Activated CD8-positive, alpha-beta memory T cell treated with anti-CD3 and anti-CD28 coated beads, Interleukin-2, amount 10 ng/mL, durations not matched to agents 7 days and 5 days (primary cell): ENCODE measurements around the gene MYO3B. TPM values are rescaled to one million over a fixed set of nuclear protein-coding genes. Genes with fewer than 3 reads are reported as not detected.
A peak's percentile ranks its signal among the peaks of the same experiment; 100 is the strongest.

ENCODE experiments used
- ATAC-seq: fragments of 150-1000 bp; cut with Tn5 transposase; one replicate; pipeline ENCODE4 v1.10.0; 2021; ENCODE audit warnings: moderate library complexity
- CTCF ChIA-PET: fragments of 350-600 bp; sonication (Branson Sonifier 250); formaldehyde crosslinking; loops from one replicate; lab custom pipeline; 2021; ENCODE audit warnings: antibody characterized with exemption; lab: Charles Lee
- DNase-seq: peaks from one replicate; pipeline ENCODE4 v3.0.0-alpha.2; 2020
- H3K27ac Mint-ChIP-seq: one replicate; pipeline ENCODE4 v1.8.0; 2021; ENCODE audit warnings: mild to moderate bottlenecking, mixed read lengths
- H3K27me3 Mint-ChIP-seq: one replicate; pipeline ENCODE4 v1.8.0; 2021; ENCODE audit warnings: mixed read lengths
- H3K36me3 Mint-ChIP-seq: one replicate; pipeline ENCODE4 v1.8.0; 2021; ENCODE audit warnings: mild to moderate bottlenecking, mixed read lengths
- H3K4me1 Mint-ChIP-seq: one replicate; pipeline ENCODE4 v1.8.0; 2021; ENCODE audit warnings: mixed read lengths
- H3K4me3 Mint-ChIP-seq: one replicate; pipeline ENCODE4 v1.8.0; 2021; ENCODE audit warnings: mild to moderate bottlenecking, moderate library complexity, mixed read lengths
- H3K9me3 Mint-ChIP-seq: one replicate; pipeline ENCODE4 v1.8.0; 2022; ENCODE audit warnings: low read depth, mixed read lengths
- total RNA-seq, 2 experiments: library from RNA; stranded (reverse); gene quantifications; one replicate each; pipeline ENCODE4 v1.2.3, GENCODE V29; 2021

MYO3B gene
- total RNA-seq, 2 experiments from 2014 or later, result 0.23 to 0.38 TPM

- Mint-ChIP-seq H3K27me3 (peaks cover 22% of the 10 kb centered on the region), H3K27ac (no peak overlapping the region), H3K36me3 (no peaks in the 10 kb centered on the region), H3K9me3 (no peaks in the 10 kb centered on the region), H3K4me3 (no peak overlapping the region), H3K4me1 (peaks cover 52% of the 10 kb centered on the region)
- ATAC-seq (no peak), DNase-seq (no peak)
- CTCF ChIA-PET, result no interaction called here
Observed at GRCh38 chr2:170503971-170504809, 326.2 kb downstream of the MYO3B start.

DNA sequence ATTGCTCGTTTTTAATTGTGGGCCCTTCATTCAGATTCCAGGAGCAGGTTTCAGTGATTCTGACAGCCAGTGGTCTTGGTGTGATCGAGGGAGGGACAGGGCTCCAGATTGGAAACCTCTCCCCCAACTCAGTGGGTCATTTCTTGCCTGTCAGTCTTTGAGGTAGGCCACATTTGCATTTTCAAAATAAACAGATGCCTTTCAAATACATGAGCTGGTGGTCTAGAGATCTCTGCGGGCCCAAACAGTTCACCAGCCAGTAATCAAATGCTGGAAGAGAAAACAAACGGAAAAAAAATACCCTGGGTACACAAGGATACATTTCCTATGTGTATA lies 326.8 kb downstream of the MYO3B start:
- H3K9me3 Mint-ChIP-seq, result no peaks in the 10 kb centered on the region
- H3K36me3 Mint-ChIP-seq, result no peaks in the 10 kb centered on the region
- H3K4me3 Mint-ChIP-seq, result no peak overlapping the region
- DNase-seq (no peak), ATAC-seq (no peak)
- CTCF ChIA-PET, result no interaction called here
- no peak overlapping the region for H3K27ac Mint-ChIP-seq
- peaks cover 57% of the 10 kb centered on the region for H3K4me1 Mint-ChIP-seq
- H3K27me3 Mint-ChIP-seq, result peaks cover 22% of the 10 kb centered on the region

DNA sequence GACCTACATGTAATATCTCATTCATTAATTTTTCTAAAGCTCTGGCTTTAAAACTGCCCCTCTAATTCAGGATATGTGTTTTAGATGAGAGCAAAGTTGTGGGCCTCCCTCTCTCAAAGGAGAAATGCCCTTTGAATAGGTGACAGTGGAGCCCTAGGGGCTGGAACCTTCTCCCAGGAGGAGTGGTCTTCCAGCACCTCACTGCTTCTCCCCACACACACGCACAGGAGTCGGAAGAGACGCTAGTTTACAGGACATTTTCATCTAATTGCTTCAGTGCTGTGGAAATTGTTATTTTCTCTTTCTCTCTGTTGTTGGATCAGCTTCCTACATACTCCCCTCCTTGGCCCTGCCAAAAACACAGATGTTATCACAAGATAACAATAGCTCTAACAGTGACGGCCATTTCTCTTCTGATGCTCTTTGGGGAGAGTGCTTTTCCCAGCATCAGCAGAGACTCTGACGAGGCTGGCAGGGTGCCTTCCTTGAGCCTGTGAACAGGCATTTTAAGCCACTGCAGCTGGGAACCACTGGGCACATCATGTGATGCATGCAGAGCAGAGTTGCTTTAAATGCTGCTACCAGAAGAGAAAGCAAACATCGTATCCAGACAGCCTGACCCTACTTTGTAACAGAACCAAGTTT lies 327.8 kb downstream of the MYO3B start:
- Mint-ChIP-seq H3K27me3 (peaks cover 17% of the 10 kb centered on the region), H3K4me1 (peaks cover 64% of the 10 kb centered on the region), H3K4me3 (peak overlapping the region; percentile 21), H3K27ac (peak overlapping the region; percentile 82), H3K36me3 (no peaks in the 10 kb centered on the region), H3K9me3 (no peaks in the 10 kb centered on the region)
- CTCF ChIA-PET, result no interaction called here
- ATAC-seq (no peak), DNase-seq (peak; percentile 44)

DNA sequence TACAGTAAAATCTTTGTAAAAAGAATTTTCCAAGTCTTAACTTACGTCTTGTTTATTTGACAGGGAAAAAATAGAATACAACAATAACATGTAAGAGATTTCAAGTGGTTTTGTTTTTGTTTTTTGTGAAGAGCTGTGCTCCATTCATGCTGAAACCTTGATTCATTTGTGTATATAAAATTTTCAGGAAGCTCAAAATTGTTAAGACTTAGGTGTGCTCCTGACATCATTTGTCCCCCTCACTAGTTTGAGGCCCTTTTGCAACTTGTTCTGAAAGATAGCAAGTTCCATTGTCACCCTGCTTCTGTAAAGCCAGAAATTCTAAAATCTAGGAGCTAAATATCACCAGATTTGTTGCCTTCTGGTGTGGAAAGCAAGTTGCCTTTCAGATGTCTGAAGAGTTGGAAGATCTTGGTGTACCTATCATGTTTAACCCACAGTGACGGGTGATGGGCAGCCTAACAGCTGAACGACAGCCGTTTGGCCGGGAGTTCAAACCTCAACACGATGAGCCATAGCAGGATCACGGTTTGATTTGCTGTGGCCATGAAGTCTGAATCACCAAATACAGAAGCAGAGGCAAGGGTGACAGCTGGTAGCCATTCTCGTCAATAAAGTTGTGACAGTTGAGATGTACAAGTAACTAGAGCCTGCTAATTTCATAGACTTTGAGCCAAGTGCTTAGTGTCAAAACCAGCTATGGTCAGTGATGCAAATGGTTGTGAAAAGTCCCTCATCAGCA lies 331.7 kb downstream of the MYO3B start:
- Mint-ChIP-seq H3K9me3 (no peaks in the 10 kb centered on the region), H3K36me3 (no peaks in the 10 kb centered on the region), H3K4me3 (no peak overlapping the region), H3K27ac (peak overlapping the region; percentile 64), H3K27me3 (peaks cover 8% of the 10 kb centered on the region), H3K4me1 (peaks cover 60% of the 10 kb centered on the region)
- CTCF ChIA-PET, result interaction anchor here (0.7 to 0.9 kb wide), 2 partner anchors 11 to 101 kb away, joined by 3 read pairs; no protein-coding TSS in a partner anchor
- ATAC-seq, result peak; percentile 59
- DNase-seq, result peak; percentile 84

- no peak overlapping the region for H3K27ac Mint-ChIP-seq
- DNase-seq, result no peak
- H3K9me3 Mint-ChIP-seq, result no peaks in the 10 kb centered on the region
- H3K36me3 Mint-ChIP-seq, result no peaks in the 10 kb centered on the region
- CTCF ChIA-PET, result no interaction called here
- ATAC-seq, result no peak
- no peak overlapping the region for H3K4me3 Mint-ChIP-seq
- peaks cover 8% of the 10 kb centered on the region for H3K27me3 Mint-ChIP-seq
- H3K4me1 Mint-ChIP-seq, result peaks cover 36% of the 10 kb centered on the region
Observed at GRCh38 chr2:170512266-170512665, 334.3 kb downstream of the MYO3B start.

DNA sequence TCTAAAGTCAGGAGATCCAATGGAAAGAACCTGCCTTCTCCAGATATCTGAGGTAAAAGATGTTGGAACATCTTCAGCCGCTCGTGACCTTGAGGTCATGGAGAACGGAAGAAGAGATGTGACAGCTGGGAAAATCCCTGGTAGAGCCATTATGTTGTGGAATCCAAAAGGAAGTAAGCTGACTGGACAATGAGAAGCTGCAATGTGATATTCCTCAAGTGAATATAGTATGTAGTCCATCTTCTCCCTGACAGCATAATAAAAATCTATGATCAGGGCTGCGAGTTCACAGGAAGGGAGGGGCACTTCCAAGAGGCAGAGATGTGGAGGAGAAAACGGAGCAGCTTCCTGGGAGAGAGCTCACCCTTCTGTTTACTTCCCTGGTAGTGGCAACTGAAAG lies 336.2 kb downstream of the MYO3B start:
- CTCF ChIA-PET, result no interaction called here
- H3K36me3 Mint-ChIP-seq, result no peaks in the 10 kb centered on the region
- ATAC-seq (no peak), DNase-seq (no peak)
- no peaks in the 10 kb centered on the region for H3K9me3 Mint-ChIP-seq
- H3K27ac Mint-ChIP-seq, result no peak overlapping the region
- H3K4me1 Mint-ChIP-seq, result peaks cover 17% of the 10 kb centered on the region
- H3K4me3 Mint-ChIP-seq, result no peak overlapping the region
- H3K27me3 Mint-ChIP-seq, result peaks cover 5% of the 10 kb centered on the region

GRCh38 chr2:170517538-170517937 lies 339.6 kb downstream of the MYO3B start:
- H3K27me3 Mint-ChIP-seq, result peaks cover 5% of the 10 kb centered on the region
- no peaks in the 10 kb centered on the region for H3K9me3 Mint-ChIP-seq
- no peak for DNase-seq
- CTCF ChIA-PET, result no interaction called here
- peaks cover 2% of the 10 kb centered on the region for H3K4me1 Mint-ChIP-seq
- ATAC-seq, result no peak
- no peaks in the 10 kb centered on the region for H3K36me3 Mint-ChIP-seq
- no peak overlapping the region for H3K27ac Mint-ChIP-seq
- no peak overlapping the region for H3K4me3 Mint-ChIP-seq

GRCh38 chr2:170518911-170519310 lies 341.0 kb downstream of the MYO3B start:
- Mint-ChIP-seq H3K9me3 (no peaks in the 10 kb centered on the region), H3K27me3 (peaks cover 4% of the 10 kb centered on the region), H3K4me1 (no peaks in the 10 kb centered on the region), H3K4me3 (no peak overlapping the region), H3K27ac (no peak overlapping the region), H3K36me3 (no peaks in the 10 kb centered on the region)
- ATAC-seq, result no peak
- DNase-seq, result no peak
- CTCF ChIA-PET, result no interaction called here

GRCh38 chr2:170521299-170521698 lies 343.4 kb downstream of the MYO3B start:
- DNase-seq (no peak), ATAC-seq (no peak)
- H3K9me3 Mint-ChIP-seq, result no peaks in the 10 kb centered on the region
- no peak overlapping the region for H3K27ac Mint-ChIP-seq
- CTCF ChIA-PET, result interaction anchor here (1.1 kb wide), 1 partner anchor 12 kb away, joined by 3 read pairs; no protein-coding TSS in a partner anchor
- H3K27me3 Mint-ChIP-seq, result peaks cover 2% of the 10 kb centered on the region
- H3K4me1 Mint-ChIP-seq, result peaks cover 13% of the 10 kb centered on the region
- no peaks in the 10 kb centered on the region for H3K36me3 Mint-ChIP-seq
- no peak overlapping the region for H3K4me3 Mint-ChIP-seq

- Mint-ChIP-seq H3K27me3 (peaks cover 11% of the 10 kb centered on the region), H3K36me3 (no peaks in the 10 kb centered on the region), H3K27ac (no peak overlapping the region), H3K4me3 (no peak overlapping the region), H3K4me1 (peaks cover 13% of the 10 kb centered on the region), H3K9me3 (no peaks in the 10 kb centered on the region)
- CTCF ChIA-PET, result no interaction called here
- DNase-seq (no peak), ATAC-seq (no peak)
Observed at GRCh38 chr2:170523506-170523905, 345.6 kb downstream of the MYO3B start.

DNA sequence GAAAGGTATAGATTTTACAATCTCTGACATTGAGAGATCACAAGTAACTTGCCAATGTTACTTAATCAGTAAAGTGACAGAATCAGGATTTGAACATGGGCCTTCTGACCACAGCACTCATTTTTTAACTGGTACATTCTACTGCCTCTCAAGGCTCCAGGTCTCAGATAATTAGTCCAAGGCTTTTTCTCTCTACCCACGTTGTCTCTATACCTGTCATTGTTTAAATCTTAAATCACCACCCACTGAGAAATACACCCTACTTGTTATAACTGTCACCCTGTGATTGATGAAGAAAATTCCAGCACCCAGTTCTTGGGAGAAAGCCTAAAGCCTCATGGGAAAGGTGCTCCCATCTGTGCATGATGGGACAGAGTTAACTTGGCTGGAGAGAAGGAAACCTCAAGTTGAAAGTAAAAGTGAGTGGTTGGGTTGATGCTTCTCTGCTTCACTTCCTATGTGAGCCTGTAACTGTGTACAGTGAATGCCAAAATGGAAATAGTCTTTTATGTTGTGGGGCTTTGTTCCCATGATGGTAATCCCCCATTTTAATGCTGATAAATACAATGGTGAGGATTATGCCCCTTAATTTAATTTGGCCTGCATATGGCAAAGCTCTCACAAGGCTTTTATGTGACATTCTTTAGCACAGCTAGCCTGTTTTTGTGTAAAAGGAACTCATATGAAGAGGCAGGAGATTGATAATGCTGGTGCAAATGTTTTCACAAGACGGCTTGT lies 347.1 kb downstream of the MYO3B start:
- Mint-ChIP-seq H3K4me3 (no peak overlapping the region), H3K36me3 (no peaks in the 10 kb centered on the region), H3K9me3 (no peaks in the 10 kb centered on the region), H3K27ac (no peak overlapping the region), H3K4me1 (peaks cover 13% of the 10 kb centered on the region), H3K27me3 (peaks cover 16% of the 10 kb centered on the region)
- CTCF ChIA-PET, result no interaction called here
- no peak for DNase-seq
- no peak for ATAC-seq

DNA sequence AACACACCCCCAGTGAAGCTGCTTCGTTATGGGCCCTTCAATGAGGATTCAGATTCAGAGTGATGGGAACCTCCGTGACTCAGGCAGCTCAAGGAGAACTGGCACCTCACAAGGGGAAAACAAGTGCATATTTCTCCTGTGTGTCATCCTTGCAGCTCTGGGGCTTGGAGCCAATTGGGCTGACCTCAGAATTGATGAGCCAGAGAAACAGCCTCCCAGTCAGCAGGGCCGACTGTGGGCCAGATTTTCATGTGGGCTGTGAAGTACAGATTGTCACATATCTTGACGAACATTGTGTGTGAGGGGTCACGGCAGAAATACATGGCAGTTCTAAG lies 347.6 kb downstream of the MYO3B start:
- Mint-ChIP-seq H3K9me3 (no peaks in the 10 kb centered on the region), H3K4me1 (peaks cover 13% of the 10 kb centered on the region), H3K27ac (no peak overlapping the region), H3K4me3 (no peak overlapping the region), H3K36me3 (no peaks in the 10 kb centered on the region), H3K27me3 (peaks cover 21% of the 10 kb centered on the region)
- DNase-seq (no peak), ATAC-seq (no peak)
- CTCF ChIA-PET, result no interaction called here

GRCh38 chr2:170530284-170530745 lies 352.4 kb downstream of the MYO3B start:
- H3K27ac Mint-ChIP-seq, result no peak overlapping the region
- peaks cover 5% of the 10 kb centered on the region for H3K4me1 Mint-ChIP-seq
- H3K36me3 Mint-ChIP-seq, result no peaks in the 10 kb centered on the region
- CTCF ChIA-PET, result no interaction called here
- peaks cover 29% of the 10 kb centered on the region for H3K27me3 Mint-ChIP-seq
- ATAC-seq (no peak), DNase-seq (no peak)
- H3K4me3 Mint-ChIP-seq, result no peak overlapping the region
- H3K9me3 Mint-ChIP-seq, result no peaks in the 10 kb centered on the region
